ENCODE measurements around the gene MCM10. TPM values are rescaled to one million over a fixed set of nuclear protein-coding genes. Genes with fewer than 3 reads are reported as not detected.

MCM10 gene
- total RNA-seq, 2 donors from 2014 or later, result 38.2 to 44.8 TPM

DNA sequence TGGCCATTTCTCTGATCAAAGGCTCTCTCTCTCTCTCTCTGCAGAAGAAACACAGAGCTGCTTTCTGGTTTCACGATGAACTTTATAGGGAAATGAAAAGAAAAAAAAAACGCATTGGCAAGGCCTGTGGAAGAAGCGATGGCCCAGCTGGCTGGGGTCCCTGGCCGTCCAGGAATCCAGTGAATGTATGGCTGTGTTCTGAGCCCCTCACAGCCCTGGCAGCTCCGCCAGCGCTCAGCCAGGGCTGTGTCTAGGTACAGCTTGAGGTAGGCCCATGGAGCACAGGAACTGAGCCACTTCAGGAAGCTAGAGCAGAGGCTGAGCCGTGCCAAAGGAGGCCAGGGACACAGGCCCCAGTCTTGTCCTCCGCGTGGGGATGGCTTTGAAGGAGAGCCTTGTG is 85.9 kb downstream of the MCM10 start:
- Mint-ChIP-seq H3K4me1 (no peaks in the 10 kb centered on the region), H3K36me3 (ENCODE audit: low read depth) (no peaks in the 10 kb centered on the region), H3K27me3 (ENCODE audit: insufficient read depth) (no peaks in the 10 kb centered on the region), H3K4me3 (no peak overlapping the region), H3K9me3 (no peaks in the 10 kb centered on the region), H3K27ac (no peak overlapping the region)
- Histone ChIP-seq H3K27ac (ENCODE audit: low read depth, low read length) (no peak overlapping the region), H3K27me3 (ENCODE audit: control insufficient read depth, insufficient read depth, low read length, poor library complexity, severe bottlenecking) (no peaks in the 10 kb centered on the region), H3K9me3 (ENCODE audit: control insufficient read depth, low read length) (no peaks in the 10 kb centered on the region), H3K36me3 (ENCODE audit: control insufficient read depth, insufficient read depth, low read length) (no peaks in the 10 kb centered on the region), H3K4me3 (ENCODE audit: low read length) (no peak overlapping the region), H3K4me1 (ENCODE audit: control insufficient read depth, insufficient read depth, low read length) (no peaks in the 10 kb centered on the region), H3K9ac (ENCODE audit: extremely low read depth, low read length, poor library complexity, severe bottlenecking) (no peak overlapping the region)
- TF ChIP-seq, protein P1, sequence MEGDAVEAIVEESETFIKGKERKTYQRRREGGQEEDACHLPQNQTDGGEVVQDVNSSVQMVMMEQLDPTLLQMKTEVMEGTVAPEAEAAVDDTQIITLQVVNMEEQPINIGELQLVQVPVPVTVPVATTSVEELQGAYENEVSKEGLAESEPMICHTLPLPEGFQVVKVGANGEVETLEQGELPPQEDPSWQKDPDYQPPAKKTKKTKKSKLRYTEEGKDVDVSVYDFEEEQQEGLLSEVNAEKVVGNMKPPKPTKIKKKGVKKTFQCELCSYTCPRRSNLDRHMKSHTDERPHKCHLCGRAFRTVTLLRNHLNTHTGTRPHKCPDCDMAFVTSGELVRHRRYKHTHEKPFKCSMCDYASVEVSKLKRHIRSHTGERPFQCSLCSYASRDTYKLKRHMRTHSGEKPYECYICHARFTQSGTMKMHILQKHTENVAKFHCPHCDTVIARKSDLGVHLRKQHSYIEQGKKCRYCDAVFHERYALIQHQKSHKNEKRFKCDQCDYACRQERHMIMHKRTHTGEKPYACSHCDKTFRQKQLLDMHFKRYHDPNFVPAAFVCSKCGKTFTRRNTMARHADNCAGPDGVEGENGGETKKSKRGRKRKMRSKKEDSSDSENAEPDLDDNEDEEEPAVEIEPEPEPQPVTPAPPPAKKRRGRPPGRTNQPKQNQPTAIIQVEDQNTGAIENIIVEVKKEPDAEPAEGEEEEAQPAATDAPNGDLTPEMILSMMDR (conservative IDR thresholded peaks at IDR 0.05), result no peak
- 90 to 91% methylated on average over 4 to 9 of the region's 9 CpGs for WGBS, 2 experiments (ENCODE audit: insufficient coverage in 1 of 2, insufficient read length in 1 of 2)
- no peak for DNase-seq

DNA sequence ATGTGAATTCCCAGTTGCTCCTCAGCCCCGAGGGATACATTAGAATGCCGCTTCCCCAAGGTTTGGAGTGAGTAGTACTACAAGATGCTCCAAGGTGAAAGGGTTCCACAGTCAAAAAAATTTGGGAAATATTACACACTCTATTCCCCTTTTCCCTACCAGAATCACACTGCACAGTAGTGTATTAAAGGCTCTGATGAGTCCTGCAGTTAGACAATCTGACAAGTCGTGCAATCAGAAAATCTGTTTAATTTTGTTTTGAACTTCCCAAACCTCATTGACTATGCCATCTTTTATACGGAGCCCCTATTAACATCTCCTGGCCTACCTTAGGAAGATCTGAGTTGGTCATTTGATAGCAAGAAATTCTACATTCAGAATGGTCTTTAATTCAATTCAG is 86.4 kb downstream of the MCM10 start:
- no peak overlapping the region for H3K27ac Mint-ChIP-seq
- Histone ChIP-seq H3K27ac (ENCODE audit: low read depth, low read length) (no peak overlapping the region), H3K27me3 (ENCODE audit: control insufficient read depth, insufficient read depth, low read length, poor library complexity, severe bottlenecking) (no peaks in the 10 kb centered on the region), H3K9ac (ENCODE audit: extremely low read depth, low read length, poor library complexity, severe bottlenecking) (no peak overlapping the region), H3K4me3 (ENCODE audit: low read length) (no peak overlapping the region), H3K9me3 (ENCODE audit: control insufficient read depth, low read length) (no peaks in the 10 kb centered on the region), H3K4me1 (ENCODE audit: control insufficient read depth, insufficient read depth, low read length) (no peaks in the 10 kb centered on the region), H3K36me3 (ENCODE audit: control insufficient read depth, insufficient read depth, low read length) (no peaks in the 10 kb centered on the region)
- H3K9me3 Mint-ChIP-seq, result no peaks in the 10 kb centered on the region
- DNase-seq, result no peak
- H3K27me3 Mint-ChIP-seq (ENCODE audit: insufficient read depth), result no peaks in the 10 kb centered on the region
- no peaks in the 10 kb centered on the region for H3K4me1 Mint-ChIP-seq
- 80 to 91% methylated on average over 1 to 4 of the region's 4 CpGs for WGBS, 2 experiments (ENCODE audit: insufficient coverage in 1 of 2, insufficient read length in 1 of 2)
- no peaks in the 10 kb centered on the region for H3K36me3 Mint-ChIP-seq (ENCODE audit: low read depth)
- TF ChIP-seq, protein P1 (conservative IDR thresholded peaks at IDR 0.05), result no peak
- H3K4me3 Mint-ChIP-seq, result no peak overlapping the region

DNA sequence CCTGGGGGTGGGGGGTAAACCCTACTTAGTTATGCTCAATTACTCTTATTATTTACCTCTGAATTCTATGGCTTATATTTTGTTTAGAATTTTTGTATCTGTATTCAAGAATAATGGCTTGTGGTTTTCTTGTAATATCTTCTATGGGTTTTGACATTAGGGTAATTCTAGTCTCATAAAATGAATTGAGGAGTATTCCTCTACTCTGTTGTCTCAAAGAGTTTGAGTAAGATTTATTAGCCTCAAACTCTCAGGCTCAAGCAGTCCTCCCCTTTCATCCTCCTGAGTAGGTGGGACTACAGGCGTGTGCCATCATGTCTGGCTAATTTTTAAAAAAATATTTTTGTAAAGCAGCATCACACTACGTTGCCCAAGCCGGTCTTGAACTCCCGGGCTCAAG is 92.4 kb downstream of the MCM10 start:
- Mint-ChIP-seq H3K4me1 (no peaks in the 10 kb centered on the region), H3K9me3 (peaks cover 2% of the 10 kb centered on the region), H3K4me3 (no peak overlapping the region), H3K27me3 (ENCODE audit: insufficient read depth) (no peaks in the 10 kb centered on the region), H3K36me3 (ENCODE audit: low read depth) (no peaks in the 10 kb centered on the region), H3K27ac (no peak overlapping the region)
- Histone ChIP-seq H3K27ac (ENCODE audit: low read depth, low read length) (no peak overlapping the region), H3K4me3 (ENCODE audit: low read length) (no peak overlapping the region), H3K36me3 (ENCODE audit: control insufficient read depth, insufficient read depth, low read length) (no peaks in the 10 kb centered on the region), H3K9ac (ENCODE audit: extremely low read depth, low read length, poor library complexity, severe bottlenecking) (no peak overlapping the region), H3K4me1 (ENCODE audit: control insufficient read depth, insufficient read depth, low read length) (no peaks in the 10 kb centered on the region), H3K27me3 (ENCODE audit: control insufficient read depth, insufficient read depth, low read length, poor library complexity, severe bottlenecking) (no peaks in the 10 kb centered on the region), H3K9me3 (ENCODE audit: control insufficient read depth, low read length) (no peaks in the 10 kb centered on the region)
- WGBS, 2 experiments (ENCODE audit: insufficient coverage in 1 of 2, insufficient read length in 1 of 2), result 92% methylated on average over 4 of the region's 4 CpGs
- DNase-seq, result no peak
- TF ChIP-seq, protein P1 (conservative IDR thresholded peaks at IDR 0.05), result no peak
